Lower leg skin (tissue), 3 donors: ENCODE results near the gene PCMTD2.

Source experiments
- CTCF ChIP-seq, 3 donors: fragments of 450-650 bp; IDR thresholded peaks; one replicate each; pipeline ENCODE4 v1.5.1; 2016; ENCODE audit warnings: antibody characterized with exemption in 3 of 3, mild to moderate bottlenecking in 3 of 3, moderate library complexity in 2 of 3
- POLR2A ChIP-seq, 2 donors: fragments of 450-650 bp; IDR thresholded peaks; one replicate each; pipeline ENCODE4 v1.6.1; 2016 to 2017; ENCODE audit warnings: antibody characterized with exemption in 2 of 2, mild to moderate bottlenecking in 1 of 2, moderate library complexity in 1 of 2

GRCh38 chr20:64265201-64265600, 9.7 kb downstream of the PCMTD2 start:
- TF ChIP-seq CTCF (IDR thresholded peaks at IDR 0.05): no peak
- no peak for TF ChIP-seq POLR2A (IDR thresholded peaks at IDR 0.05)
